Measurements from ENCODE around the gene ROBO2. TPM values are rescaled to one million over a fixed set of nuclear protein-coding genes. Genes with fewer than 3 reads are reported as not detected.

The ROBO2 gene
- polyA plus RNA-seq, 1 of the 3 experiments (the other 2 are of a cell fraction): not detected

DNA sequence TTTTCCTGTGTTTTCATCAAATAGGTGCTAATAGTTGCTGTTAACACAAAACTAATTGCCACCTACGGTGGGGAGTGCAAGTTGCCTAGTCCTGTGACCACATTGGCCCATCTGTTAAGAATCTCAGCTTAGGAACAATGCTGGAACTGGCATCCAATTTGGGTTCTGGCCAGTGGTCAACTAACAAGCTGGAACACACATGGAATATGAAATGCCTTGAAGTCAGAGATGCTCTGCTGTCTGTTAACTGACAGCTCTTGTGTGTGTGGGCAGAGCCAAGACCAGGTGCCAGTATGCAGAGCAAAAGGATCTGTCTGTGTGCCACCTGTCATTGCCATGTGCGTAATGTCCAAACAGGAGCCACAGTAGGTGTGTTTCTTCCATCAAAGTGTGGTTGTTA, 460.8 kb downstream of the ROBO2 start:
- Histone ChIP-seq H4K20me1 (ENCODE audit: insufficient read depth) (no peaks in the 10 kb centered on the region), H3K4me1 (ENCODE audit: control insufficient read depth in 1 of 2, insufficient read depth in 2 of 2, low read depth in 1 of 2, low read length in 1 of 2) (peaks cover 0 to 5% of the 10 kb centered on the region in 2 experiments; a peak in 1 of 4 replicates), H3K9me3 (no peaks in the 10 kb centered on the region), H3K27ac (ENCODE audit: low read depth in 2 of 2, low read length in 1 of 2) (no peak overlapping the region; a peak in 1 of 4 replicates), H3K79me2 (ENCODE audit: insufficient read depth) (no peaks in the 10 kb centered on the region), H3K9me2 (no peaks in the 10 kb centered on the region), H3K27me3 (ENCODE audit: insufficient read depth) (no peaks in the 10 kb centered on the region), H3K9ac (no peak overlapping the region), H3K4me3 (ENCODE audit: low read depth in 2 of 2, low read length in 1 of 2) (no peak overlapping the region), H2AFZ (ENCODE audit: low read depth) (no peak overlapping the region), H3K4me2 (no peak overlapping the region), H3F3A (replicated peaks; ENCODE audit: insufficient read depth) (no peaks in the 10 kb centered on the region), H3K36me3 (replicated peaks in 1 of 2; ENCODE audit: control insufficient read depth in 1 of 2, insufficient read depth in 2 of 2, low read length in 1 of 2) (no peaks in the 10 kb centered on the region)
- POLR2A ChIA-PET: no interaction called here
- 31% methylated on average over 2 of the region's 2 CpGs for WGBS (ENCODE audit: low lambda C conversion rate)
- no peak for DNase-seq
- CTCF ChIA-PET: no interaction called here
- TF ChIP-seq, protein P1, sequence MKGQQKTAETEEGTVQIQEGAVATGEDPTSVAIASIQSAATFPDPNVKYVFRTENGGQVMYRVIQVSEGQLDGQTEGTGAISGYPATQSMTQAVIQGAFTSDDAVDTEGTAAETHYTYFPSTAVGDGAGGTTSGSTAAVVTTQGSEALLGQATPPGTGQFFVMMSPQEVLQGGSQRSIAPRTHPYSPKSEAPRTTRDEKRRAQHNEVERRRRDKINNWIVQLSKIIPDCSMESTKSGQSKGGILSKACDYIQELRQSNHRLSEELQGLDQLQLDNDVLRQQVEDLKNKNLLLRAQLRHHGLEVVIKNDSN (IDR thresholded peaks at IDR 0.05; ENCODE audit: borderline replicate concordance, low read depth): no peak
- TF ChIP-seq, protein P2, sequence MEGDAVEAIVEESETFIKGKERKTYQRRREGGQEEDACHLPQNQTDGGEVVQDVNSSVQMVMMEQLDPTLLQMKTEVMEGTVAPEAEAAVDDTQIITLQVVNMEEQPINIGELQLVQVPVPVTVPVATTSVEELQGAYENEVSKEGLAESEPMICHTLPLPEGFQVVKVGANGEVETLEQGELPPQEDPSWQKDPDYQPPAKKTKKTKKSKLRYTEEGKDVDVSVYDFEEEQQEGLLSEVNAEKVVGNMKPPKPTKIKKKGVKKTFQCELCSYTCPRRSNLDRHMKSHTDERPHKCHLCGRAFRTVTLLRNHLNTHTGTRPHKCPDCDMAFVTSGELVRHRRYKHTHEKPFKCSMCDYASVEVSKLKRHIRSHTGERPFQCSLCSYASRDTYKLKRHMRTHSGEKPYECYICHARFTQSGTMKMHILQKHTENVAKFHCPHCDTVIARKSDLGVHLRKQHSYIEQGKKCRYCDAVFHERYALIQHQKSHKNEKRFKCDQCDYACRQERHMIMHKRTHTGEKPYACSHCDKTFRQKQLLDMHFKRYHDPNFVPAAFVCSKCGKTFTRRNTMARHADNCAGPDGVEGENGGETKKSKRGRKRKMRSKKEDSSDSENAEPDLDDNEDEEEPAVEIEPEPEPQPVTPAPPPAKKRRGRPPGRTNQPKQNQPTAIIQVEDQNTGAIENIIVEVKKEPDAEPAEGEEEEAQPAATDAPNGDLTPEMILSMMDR (IDR thresholded peaks at IDR 0.05): no peak
- no peak for TF ChIP-seq TCF12 (IDR thresholded peaks at IDR 0.05)
- TF ChIP-seq FOXJ3 (CRISPR knock-in tag; IDR thresholded peaks at IDR 0.05): no peak
- TF ChIP-seq, protein P3, sequence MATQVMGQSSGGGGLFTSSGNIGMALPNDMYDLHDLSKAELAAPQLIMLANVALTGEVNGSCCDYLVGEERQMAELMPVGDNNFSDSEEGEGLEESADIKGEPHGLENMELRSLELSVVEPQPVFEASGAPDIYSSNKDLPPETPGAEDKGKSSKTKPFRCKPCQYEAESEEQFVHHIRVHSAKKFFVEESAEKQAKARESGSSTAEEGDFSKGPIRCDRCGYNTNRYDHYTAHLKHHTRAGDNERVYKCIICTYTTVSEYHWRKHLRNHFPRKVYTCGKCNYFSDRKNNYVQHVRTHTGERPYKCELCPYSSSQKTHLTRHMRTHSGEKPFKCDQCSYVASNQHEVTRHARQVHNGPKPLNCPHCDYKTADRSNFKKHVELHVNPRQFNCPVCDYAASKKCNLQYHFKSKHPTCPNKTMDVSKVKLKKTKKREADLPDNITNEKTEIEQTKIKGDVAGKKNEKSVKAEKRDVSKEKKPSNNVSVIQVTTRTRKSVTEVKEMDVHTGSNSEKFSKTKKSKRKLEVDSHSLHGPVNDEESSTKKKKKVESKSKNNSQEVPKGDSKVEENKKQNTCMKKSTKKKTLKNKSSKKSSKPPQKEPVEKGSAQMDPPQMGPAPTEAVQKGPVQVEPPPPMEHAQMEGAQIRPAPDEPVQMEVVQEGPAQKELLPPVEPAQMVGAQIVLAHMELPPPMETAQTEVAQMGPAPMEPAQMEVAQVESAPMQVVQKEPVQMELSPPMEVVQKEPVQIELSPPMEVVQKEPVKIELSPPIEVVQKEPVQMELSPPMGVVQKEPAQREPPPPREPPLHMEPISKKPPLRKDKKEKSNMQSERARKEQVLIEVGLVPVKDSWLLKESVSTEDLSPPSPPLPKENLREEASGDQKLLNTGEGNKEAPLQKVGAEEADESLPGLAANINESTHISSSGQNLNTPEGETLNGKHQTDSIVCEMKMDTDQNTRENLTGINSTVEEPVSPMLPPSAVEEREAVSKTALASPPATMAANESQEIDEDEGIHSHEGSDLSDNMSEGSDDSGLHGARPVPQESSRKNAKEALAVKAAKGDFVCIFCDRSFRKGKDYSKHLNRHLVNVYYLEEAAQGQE (IDR thresholded peaks at IDR 0.05; ENCODE audit: low read depth, low read length): no peak
- no peak for TF ChIP-seq GABPA (IDR thresholded peaks at IDR 0.05; ENCODE audit: low read depth)

DNA sequence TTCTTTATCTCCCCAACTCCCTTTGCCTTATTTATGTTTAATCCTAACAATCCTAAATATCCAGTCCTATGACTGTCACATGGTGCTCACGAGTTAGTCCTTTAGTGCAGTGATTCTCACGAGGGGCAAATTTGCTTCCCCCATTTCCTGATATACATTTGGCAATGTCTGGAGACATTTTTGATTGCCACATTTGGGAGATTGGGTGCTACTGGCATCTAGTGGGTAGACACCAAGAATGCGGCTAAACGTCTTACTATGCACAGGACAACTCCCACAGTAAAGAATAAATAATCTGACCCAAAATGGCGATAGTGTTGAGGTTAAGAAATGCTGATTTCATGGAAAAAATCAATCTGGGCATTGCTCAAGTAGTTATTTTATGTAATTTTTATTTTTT, 466.5 kb downstream of the ROBO2 start:
- no peaks in the 10 kb centered on the region for H3K79me2 ChIP-seq (ENCODE audit: insufficient read depth)
- no peaks in the 10 kb centered on the region for H3K9me2 ChIP-seq
- CTCF ChIA-PET: no interaction called here
- H3K4me1 ChIP-seq (ENCODE audit: control insufficient read depth in 1 of 2, insufficient read depth in 2 of 2, low read depth in 1 of 2, low read length in 1 of 2): no peaks in the 10 kb centered on the region
- no peak overlapping the region for H2AFZ ChIP-seq (ENCODE audit: low read depth)
- no peaks in the 10 kb centered on the region for H4K20me1 ChIP-seq (ENCODE audit: insufficient read depth)
- H3K9me3 ChIP-seq: no peaks in the 10 kb centered on the region
- H3F3A ChIP-seq (replicated peaks; ENCODE audit: insufficient read depth): no peaks in the 10 kb centered on the region
- no peak overlapping the region for H3K9ac ChIP-seq
- H3K4me3 ChIP-seq (ENCODE audit: low read depth in 2 of 2, low read length in 1 of 2): no peak overlapping the region
- H3K4me2 ChIP-seq: no peak overlapping the region
- H3K27ac ChIP-seq (ENCODE audit: low read depth in 2 of 2, low read length in 1 of 2): no peak overlapping the region
- H3K27me3 ChIP-seq (ENCODE audit: insufficient read depth): no peaks in the 10 kb centered on the region
- no peak for DNase-seq
- WGBS (ENCODE audit: low lambda C conversion rate): 51% methylated on average over 5 of the region's 5 CpGs
- POLR2A ChIA-PET: no interaction called here
- no peaks in the 10 kb centered on the region for H3K36me3 ChIP-seq (replicated peaks in 1 of 2; ENCODE audit: control insufficient read depth in 1 of 2, insufficient read depth in 2 of 2, low read length in 1 of 2)
- TF ChIP-seq EZH2phosphoT487 (IDR thresholded peaks at IDR 0.05; ENCODE audit: borderline replicate concordance, low read depth) (no peak), GATA2 (CRISPR knock-in tag; IDR thresholded peaks at IDR 0.05) (no peak), SIN3A (IDR thresholded peaks at IDR 0.05; ENCODE audit: borderline replicate concordance, low read depth, low read length) (no peak), RCOR1 (IDR thresholded peaks at IDR 0.05; ENCODE audit: low read length) (no peak), RFX5 (IDR thresholded peaks at IDR 0.05; ENCODE audit: low read length) (no peak), TAF1 (IDR thresholded peaks at IDR 0.05; ENCODE audit: borderline replicate concordance, low read depth, low read length) (no peak), NRF1 (IDR thresholded peaks at IDR 0.05; ENCODE audit: low read depth, low read length) (no peak), GABPA (IDR thresholded peaks at IDR 0.05; ENCODE audit: low read depth) (no peak), CHD2 (IDR thresholded peaks at IDR 0.05; ENCODE audit: low read length, partially characterized antibody) (no peak), FOSL2 (IDR thresholded peaks at IDR 0.05; ENCODE audit: borderline replicate concordance, low read depth) (no peak)
- TF ChIP-seq, protein P4, sequence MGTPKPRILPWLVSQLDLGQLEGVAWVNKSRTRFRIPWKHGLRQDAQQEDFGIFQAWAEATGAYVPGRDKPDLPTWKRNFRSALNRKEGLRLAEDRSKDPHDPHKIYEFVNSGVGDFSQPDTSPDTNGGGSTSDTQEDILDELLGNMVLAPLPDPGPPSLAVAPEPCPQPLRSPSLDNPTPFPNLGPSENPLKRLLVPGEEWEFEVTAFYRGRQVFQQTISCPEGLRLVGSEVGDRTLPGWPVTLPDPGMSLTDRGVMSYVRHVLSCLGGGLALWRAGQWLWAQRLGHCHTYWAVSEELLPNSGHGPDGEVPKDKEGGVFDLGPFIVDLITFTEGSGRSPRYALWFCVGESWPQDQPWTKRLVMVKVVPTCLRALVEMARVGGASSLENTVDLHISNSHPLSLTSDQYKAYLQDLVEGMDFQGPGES (IDR thresholded peaks at IDR 0.05; ENCODE audit: low read depth, low read length): no peak
- TF ChIP-seq, protein P5, sequence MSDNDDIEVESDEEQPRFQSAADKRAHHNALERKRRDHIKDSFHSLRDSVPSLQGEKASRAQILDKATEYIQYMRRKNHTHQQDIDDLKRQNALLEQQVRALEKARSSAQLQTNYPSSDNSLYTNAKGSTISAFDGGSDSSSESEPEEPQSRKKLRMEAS (IDR thresholded peaks at IDR 0.05; ENCODE audit: low read depth): no peak
- TF ChIP-seq, protein P6, sequence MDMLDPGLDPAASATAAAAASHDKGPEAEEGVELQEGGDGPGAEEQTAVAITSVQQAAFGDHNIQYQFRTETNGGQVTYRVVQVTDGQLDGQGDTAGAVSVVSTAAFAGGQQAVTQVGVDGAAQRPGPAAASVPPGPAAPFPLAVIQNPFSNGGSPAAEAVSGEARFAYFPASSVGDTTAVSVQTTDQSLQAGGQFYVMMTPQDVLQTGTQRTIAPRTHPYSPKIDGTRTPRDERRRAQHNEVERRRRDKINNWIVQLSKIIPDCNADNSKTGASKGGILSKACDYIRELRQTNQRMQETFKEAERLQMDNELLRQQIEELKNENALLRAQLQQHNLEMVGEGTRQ (IDR thresholded peaks at IDR 0.05; ENCODE audit: borderline replicate concordance, low read depth, low read length): no peak

All from SK-N-SH (cell line).